Bronchial epithelial cell (primary cell): Measurements from ENCODE around the gene ERCC6L2. TPM values are rescaled to one million over a fixed set of nuclear protein-coding genes. Genes with fewer than 3 reads are reported as not detected.

Experiments used
- DNase-seq: peaks from one replicate; pipeline ENCODE4 v3.0.0-alpha.2; 2010; ENCODE audit warnings: low read depth
- FAIRE-seq: peaks from 2 replicates; lab custom pipeline; 2011; peaks lifted over from hg19 to GRCh38; lab: Jason Lieb, UNC
- H3K27me3 ChIP-seq: 2 replicates; pipeline ENCODE4 v1.5.1; 2011; ENCODE audit warnings: low read length; ENCODE audit not compliant: control insufficient read depth, insufficient read depth
- H3K36me3 ChIP-seq: 2 replicates; pipeline ENCODE4 v1.5.1; 2011; ENCODE audit warnings: low read length; ENCODE audit not compliant: control insufficient read depth, insufficient read depth
- H3K4me3 ChIP-seq: 2 replicates; pipeline ENCODE4 v1.5.1; 2011; ENCODE audit warnings: mild to moderate bottlenecking, low read depth, low read length, control low read depth
- CTCF ChIP-seq: IDR thresholded peaks from 2 replicates; pipeline ENCODE4 v1.5.1; 2011; ENCODE audit warnings: mild to moderate bottlenecking, moderate library complexity, low read length, control low read depth, inconsistent platforms; ENCODE audit not compliant: insufficient read depth, severe bottlenecking
- total RNA-seq: library from RNA; depleted of rRNA; stranded (reverse); fragments of >200 nt; gene quantifications from 2 replicates; pipeline ENCODE4 v1.2.1, GENCODE V29; 2014

ERCC6L2 gene
- total RNA-seq, 1 donor from 2014 or later: 33.4 TPM

GRCh38 chr9:95834281-95834907 lies 41.1 kb upstream of the ERCC6L2 start:
- H3K27me3 ChIP-seq: no peaks in the 10 kb centered on the region
- TF ChIP-seq CTCF: no peak
- H3K36me3 ChIP-seq: no peaks in the 10 kb centered on the region
- FAIRE-seq (no peak), DNase-seq (no peak)
- no peak overlapping the region for H3K4me3 ChIP-seq

GRCh38 chr9:95835393-95835792 lies 40.1 kb upstream of the ERCC6L2 start:
- H3K36me3 ChIP-seq: no peaks in the 10 kb centered on the region
- DNase-seq (no peak), FAIRE-seq (no peak)
- H3K27me3 ChIP-seq: no peaks in the 10 kb centered on the region
- H3K4me3 ChIP-seq: no peak overlapping the region
- no peak for TF ChIP-seq CTCF

- H3K36me3 ChIP-seq: no peaks in the 10 kb centered on the region
- no peak for TF ChIP-seq CTCF
- no peak for FAIRE-seq
- no peak for DNase-seq
- no peak overlapping the region for H3K4me3 ChIP-seq
- H3K27me3 ChIP-seq: no peaks in the 10 kb centered on the region
Observed at GRCh38 chr9:95836072-95836471, 39.4 kb upstream of the ERCC6L2 start.

GRCh38 chr9:95839012-95839411 lies 36.5 kb upstream of the ERCC6L2 start:
- FAIRE-seq (no peak), DNase-seq (no peak)
- no peak for TF ChIP-seq CTCF
- Histone ChIP-seq H3K36me3 (no peaks in the 10 kb centered on the region), H3K4me3 (no peak overlapping the region), H3K27me3 (no peaks in the 10 kb centered on the region)

- Histone ChIP-seq H3K4me3 (no peak overlapping the region), H3K27me3 (no peaks in the 10 kb centered on the region), H3K36me3 (no peaks in the 10 kb centered on the region)
- FAIRE-seq (no peak), DNase-seq (no peak)
- no peak for TF ChIP-seq CTCF
Observed at GRCh38 chr9:95840074-95840473, 35.4 kb upstream of the ERCC6L2 start.

- no peaks in the 10 kb centered on the region for H3K27me3 ChIP-seq
- no peak overlapping the region for H3K4me3 ChIP-seq
- TF ChIP-seq CTCF: no peak
- no peaks in the 10 kb centered on the region for H3K36me3 ChIP-seq
- FAIRE-seq (no peak), DNase-seq (no peak)
Observed at GRCh38 chr9:95841377-95841776, 34.1 kb upstream of the ERCC6L2 start.
